GM21723 (cell line): ENCODE data around the gene IRX1.

Experiments used
- ATAC-seq: cut with Tn5 transposase; IDR thresholded peaks from one replicate; pipeline ENCODE4 v1.9.1; 2021; ENCODE audit warnings: mild to moderate bottlenecking, moderate library complexity; ENCODE audit not compliant: unreplicated experiment

Gene IRX1

DNA sequence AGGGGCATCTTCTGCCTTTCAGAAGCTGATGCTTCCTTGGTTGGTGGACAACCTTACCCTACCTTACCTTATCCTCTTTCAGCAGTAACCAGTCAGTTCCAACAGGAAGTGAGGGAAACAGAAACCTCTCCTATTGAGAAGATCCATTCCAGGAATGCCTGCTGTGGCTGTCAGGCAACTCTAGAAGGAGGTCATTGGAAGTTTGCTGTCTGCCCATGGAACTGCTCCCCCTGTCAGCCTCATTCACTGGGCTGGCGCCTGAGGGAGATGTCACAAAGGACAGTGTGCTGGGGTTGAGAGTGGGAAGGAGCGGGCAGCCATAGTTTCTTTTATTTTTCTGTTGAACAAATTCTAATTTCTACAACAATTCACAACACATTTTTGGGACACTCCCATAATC, 54.7 kb downstream of the IRX1 start:
- no peak for ATAC-seq

DNA sequence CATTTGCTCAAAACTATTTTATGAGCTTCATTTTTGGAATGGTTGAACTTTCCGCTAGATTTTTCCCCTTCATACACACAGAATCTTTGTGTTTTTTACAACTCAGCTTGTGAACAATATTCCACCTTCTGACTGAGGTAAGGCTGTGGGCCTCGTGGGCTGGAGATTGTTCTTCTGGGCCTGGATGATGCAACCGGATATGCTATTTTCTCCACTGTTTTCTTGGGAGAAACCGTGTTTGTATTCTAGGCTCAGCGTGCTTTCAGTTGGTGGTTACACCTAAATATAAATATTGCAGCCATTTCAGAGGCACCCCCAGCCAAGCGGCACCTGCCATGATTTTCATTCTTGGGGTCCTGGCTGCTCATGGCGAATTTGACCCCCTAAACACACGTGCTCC, 55.2 kb downstream of the IRX1 start:
- no peak for ATAC-seq
